Fibroblast of peridontal ligament (primary cell): Measurements from ENCODE around the gene UQCR10.
A peak's percentile ranks its signal among the peaks of the same experiment; 100 is the strongest.

ENCODE experiments used
- DNase-seq: peaks from one replicate; pipeline ENCODE4 v3.0.0-alpha.2; 2010; ENCODE audit errors: extremely low read depth

UQCR10 gene

DNA sequence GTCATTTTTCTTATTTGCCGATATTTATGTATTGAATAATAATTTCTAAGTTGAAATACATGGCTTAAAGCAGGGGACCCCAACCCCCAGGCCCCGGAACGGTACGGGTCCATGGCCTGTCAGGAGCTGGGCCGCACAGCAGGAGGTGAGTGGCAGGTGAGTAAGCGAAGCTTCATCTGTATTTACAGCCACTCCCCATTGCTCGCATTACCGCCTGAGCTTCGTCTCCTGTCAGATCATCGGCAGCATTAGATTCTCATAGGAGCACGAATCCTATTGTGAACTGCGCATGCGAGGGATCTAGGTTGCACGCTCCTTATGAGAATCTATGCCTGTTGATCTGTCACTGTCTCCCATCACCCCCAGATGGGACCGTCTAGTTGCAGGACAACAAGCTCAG lies 4.9 kb upstream of the UQCR10 start:
- no peak for DNase-seq

DNA sequence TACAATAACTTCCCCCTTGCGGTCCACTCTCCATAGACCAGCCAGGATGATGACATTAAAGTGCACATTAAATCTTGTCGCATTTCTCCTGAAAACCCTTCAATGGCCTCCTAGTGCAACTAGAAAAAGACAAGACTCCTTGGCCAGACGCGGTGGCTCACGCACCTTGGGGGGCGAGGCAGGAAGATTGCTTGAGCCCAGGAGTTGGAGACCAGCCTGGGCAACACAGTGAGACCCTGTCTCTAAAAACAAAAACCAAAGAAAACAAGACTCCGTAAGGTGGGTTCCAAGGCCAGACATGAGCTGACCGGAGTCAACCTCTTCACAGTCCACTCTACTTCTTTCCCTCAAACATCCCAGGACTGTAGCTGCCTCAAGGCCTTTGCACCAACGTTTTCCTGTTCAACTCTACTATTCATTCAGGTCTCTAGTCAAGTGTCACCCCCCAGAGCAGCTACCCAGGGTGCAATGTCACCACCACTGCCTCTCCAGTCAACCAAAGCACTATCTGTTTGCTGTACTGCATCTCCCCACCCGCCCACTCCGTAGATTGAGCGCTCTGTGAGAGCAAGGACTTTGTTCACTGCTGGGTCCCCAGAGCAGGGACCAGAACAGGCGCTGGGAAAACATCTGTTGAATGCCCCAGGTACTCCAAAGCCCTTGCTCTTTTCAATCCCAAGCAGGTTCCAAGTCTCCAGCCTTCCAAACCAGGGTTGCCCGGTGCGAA lies 1.1 kb upstream of the UQCR10 start:
- DNase-seq, result no peak

DNA sequence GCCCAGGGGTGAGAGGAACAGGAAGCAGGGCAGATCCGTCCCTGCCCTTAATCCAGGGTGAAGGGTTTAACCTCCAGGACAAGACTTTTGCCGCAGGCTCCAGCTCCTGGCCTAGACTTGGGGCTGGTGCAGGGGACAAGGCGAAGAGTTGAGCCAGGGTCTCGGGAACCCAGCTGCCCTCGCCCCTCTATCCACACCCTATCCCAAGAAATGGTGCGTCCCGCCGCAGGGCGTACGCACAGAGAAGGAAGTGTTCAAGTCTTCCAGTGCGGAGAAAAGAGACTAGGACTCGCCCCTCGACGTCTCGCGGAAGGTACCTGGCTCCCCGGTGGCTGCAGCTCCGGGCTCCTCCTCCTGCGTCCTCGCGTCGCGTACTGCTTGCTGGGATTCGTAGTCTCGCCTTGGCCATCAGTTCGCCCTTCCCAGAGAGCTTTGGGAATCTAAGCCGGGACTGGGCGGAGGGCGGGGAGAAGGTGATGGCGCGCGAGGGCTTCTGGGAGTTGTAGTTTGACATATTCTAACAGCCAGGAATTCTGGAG lies 468 bp upstream of the UQCR10 start, which contains the start of gene ZMAT5:
ZMAT5 (minus strand) TSS at position 376 of the 539 bp plus-strand sequence. CDS start 18,463 bp downstream, outside the sequence.
- DNase-seq, result peak; percentile 95

DNA sequence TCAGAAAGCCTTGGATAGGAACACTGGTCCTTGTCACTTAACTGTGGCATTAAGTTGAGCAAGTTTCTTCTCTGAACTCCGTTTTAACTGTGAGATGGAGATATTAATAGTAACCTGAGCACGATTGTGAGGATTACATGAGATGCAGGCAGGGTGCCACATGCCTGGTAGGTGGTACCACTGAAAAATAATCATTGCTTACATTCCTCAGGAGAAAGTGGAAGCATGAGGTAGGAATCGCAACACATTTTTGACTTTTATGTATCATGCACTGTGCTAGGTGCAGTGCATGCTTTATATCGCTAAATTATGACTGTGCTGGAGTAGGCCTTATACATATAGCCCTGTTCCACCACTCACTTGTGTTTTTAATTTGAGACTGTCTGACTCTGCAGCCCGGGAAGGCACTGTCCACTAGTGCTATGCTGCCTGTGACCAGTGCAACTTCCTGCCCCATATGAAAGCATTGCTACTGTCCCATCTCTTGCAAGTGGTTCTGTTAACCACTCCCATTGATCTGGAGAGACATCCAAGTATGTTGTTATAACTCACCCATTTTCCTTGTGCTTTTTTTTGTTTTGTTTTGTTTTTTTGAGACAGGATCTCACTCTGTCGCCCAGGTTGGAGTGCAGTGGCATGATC lies 1.0 kb downstream of the UQCR10 start:
- DNase-seq, result no peak

DNA sequence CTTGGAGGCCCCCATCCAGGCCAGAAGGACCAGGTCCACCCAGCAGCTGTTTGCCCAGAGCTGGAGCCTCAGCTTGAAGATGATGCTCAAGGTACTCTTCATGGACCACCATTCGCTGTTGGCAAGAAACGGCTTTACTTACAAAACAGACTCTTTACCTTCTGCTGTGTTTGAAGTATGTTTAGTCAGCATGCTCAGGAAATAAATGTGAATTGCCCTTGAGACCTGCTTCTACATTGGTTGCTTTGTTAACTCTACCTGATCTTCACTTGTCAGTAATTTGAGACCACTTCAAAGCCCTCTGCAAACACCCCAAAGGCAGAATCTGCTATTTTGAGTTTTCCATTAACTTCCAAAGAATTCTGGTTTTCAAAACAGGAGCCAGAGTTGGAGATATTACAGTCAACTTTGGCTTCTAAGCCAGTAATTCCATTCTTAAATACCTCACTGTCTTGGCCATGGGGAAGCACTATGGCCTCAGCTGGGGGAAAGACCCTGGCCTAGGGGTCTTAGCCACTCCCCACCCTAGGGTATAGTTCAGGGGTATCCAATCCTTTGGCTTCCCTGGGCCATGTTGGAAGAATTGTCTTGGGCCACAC lies 2.7 kb downstream of the UQCR10 start:
- no peak for DNase-seq

DNA sequence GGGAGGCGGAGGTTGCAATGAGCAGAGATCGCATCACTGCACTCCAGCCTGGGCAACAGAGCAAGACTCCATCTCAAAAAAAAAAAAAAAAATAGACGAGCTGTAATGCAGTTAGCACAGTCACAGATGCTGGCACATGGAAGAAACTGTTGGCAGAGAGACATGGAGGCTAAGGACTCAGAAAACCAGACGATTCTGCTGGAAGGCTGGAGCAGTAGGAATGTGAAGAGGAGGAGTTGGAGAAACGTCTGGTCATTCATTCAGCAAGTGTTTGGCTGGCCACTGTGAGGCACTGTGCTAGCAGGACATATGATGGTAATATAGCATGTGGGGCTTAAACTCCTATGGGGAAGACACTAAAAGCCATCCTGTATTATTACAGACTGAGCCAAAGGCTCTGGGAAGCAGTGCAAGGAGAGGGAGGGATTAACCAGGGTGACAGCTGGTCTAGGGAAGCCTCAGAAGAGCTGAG lies 5.0 kb downstream of the UQCR10 start:
- peak; percentile 89 for DNase-seq

DNA sequence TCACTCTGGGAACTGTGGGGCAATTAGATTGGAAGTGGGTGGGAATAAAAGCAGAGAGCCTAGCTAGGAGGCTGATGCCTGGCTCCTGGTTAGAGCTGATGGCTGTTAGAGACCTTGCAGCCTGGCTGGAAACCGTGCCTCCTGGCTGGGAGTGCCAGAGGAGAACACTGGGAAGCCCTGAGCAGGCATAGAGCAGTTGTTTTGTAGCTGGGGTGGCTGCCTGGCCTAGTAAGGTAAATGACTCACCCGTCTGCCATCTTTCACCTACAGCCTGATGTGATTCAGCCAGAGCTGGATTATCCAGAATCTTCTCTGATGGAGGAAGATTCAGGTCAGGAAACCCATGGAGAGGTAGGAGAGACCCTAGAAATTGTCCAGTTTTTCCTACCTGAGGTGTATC lies 6.1 kb downstream of the UQCR10 start:
- DNase-seq, result no peak

DNA sequence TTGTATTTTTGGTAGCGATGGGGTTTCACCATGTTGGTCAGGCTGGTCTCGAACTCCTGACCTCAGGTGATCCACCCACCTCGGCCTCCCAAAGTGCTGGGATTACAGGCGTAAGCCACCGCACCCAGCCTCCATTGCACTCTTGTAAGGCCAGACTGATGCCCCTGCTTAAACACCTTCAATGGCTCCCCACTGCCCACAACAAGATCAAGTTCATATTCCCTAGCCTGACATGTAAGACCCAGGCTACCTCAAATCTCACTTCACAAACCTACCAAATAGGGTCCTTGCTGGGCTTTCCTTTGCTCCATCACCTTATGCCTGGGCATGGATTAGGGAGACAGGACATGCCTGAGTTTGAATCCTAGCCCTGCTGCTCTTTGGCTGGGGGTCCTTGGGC lies 13.1 kb downstream of the UQCR10 start:
- no peak for DNase-seq

DNA sequence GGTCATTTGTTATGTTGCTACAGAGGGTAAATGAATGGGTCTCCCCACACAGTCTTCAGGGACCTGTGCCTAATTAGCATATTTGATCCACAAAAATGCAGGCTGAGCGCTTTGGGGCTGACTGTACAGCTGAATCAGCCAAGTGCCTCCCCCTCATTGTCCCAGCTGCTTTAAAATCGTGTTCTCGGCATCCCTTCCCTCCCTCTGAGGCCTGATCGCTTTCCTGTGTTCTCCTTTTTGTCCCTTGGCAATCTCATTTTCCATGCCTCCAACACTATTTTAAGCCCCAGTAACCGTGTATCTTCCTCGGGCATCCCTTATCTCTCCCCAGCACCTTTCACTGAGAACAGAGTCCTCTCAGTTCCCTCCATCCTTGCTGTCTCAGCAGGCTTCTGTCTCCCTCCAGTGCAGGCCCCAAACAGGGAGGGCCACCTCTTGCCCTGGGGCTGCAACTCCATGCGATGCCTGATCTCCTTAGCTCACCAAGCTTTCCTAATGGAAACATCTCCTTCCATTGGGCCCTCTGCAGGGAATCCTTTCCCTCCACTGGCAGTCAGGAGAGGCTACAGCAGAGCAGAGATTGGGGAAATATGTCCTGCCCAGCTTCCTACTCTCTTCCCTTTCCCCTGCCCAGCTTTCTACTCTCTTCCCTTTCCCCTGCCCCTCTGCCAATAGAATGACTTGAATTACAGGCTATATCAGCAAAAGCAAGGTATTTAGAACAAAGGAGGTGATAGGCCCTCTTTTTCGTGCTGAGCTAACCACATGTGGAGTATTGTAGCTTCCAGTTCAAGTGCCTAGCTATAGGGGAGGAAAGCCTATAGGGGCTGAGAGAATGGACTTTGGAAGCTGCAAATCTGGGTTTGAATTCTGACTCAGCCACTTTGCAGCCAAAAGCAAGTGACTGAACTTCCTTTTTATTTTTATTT lies 13.8 kb downstream of the UQCR10 start:
- peak; percentile 88 for DNase-seq

DNA sequence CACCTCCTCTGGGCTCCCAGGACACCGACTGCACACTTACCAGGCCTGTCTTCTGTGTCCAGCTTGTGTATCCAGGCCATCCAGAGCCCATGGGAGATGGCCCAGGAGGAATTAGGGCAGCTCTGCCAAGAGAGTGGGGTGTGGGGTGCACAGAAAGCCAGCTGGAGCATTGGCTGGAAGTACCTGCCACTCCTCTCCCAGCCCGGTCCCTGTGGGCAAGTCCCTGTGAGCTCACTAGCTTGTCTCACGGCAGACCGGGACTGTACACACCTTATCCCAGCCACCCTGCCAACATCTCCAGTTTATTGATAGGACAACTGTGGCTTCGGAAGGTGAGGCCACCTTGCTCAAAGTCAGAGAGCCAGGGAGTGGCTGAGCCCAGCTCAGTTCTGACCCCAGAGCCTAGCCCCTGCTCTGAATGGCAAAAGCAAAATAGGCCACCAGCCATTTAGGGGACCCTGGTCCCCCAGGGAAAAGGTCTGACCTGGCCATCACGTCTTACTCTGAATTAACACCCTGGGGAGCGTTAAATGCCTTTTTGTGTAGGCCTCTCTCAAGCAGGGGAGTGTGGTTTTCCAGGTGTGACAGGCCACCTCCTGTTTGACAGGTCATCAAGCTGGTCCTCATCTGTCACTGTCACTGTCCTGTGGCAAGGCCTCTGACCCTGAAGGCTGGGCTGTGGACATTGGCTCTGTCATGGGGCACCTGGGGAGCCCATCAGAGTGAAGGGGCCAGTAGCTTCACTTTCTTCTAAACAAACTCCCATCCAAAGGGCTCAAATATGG lies 15.1 kb downstream of the UQCR10 start:
- peak; percentile 39 for DNase-seq

DNA sequence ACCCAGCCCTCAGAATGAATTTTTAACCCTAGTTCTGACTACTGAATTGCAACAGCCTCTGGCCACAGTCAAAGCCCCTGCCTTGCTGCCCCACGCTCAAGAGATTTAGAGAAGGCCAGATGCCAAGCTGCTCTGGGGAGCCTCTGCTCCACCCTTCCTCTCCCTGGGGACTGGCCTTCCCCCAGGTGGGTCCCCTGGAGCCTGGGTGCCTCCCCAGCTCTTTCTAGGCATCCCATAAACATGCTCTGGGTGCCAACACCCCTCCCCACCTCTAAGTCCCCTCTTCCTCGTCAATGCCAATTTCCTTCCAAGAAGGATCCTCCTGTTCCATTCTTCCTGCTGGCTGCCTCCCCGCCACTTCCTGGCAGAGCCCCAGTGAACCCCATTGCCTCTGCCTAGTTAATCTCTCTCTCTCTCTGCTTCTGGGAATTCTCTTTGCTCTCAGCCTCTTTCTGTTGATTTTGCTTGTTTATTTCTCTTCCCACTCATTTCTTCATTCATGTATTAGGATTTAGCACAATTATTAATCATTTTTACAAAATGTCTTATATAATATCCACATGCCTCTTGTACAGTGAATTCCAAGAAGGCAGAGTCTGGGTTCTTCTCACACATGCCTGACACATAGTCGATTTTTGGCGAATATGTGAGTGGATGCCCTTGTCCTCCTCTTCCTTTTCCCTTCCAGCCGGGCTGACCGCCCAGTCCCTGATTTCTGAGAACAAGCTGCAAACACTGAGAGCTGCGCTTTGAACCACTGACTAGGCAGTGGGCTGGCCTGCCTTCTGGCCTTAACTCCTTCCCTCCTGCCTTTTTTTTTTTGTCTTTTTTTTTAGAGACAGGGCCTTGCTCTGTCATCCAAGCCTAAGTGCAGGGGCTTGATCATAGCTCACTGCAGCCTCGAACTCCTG lies 17.5 kb downstream of the UQCR10 start:
- peak; percentile 65 for DNase-seq

DNA sequence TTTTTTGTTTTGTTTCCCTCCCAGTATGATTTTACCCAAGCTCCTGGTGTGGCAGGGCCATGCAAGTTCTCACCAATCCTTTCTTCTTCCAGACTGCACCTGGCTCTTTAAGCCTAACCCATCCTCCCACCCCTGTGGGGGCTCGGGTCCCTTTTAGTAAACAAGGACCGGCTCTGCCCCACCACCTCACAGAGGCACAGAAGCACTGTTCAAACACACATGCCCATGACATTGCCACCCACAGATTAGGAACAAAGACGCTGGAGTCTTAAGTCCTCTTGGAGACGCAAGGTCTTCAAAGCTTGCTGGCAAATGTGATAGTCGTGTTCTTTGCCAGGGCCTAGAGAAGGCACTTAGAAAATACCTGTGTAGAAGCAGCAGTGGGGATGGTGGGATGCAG lies 18.9 kb downstream of the UQCR10 start:
- no peak for DNase-seq

DNA sequence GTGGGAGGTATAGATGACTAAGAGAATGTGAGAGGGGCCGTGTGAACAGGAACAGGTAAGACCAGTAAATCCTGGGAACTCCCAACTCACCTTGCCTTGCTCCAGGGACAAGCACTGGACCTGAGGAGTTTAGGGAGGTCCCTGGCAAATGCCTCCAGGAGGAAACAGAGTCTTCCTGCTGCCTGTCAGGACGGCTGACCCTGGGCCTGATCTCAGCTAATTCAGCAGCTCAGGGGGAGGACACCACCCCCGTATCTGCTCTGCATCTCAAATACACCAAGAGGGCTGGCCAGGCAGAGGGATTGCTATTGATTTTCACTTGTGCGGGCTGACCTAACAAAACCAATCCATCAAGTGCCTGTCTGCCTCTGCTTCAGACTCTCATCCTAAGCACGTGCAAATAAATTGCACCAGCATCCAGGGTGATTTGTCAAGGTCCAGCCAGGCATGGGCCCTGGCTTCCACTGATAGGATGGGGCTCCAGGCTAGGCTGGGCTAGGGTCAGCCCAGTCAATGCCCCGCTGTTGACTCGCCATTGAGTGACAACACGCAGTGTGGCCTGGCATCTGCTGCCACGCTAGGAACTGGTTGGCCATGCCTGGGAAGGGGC lies 20.3 kb downstream of the UQCR10 start:
- no peak for DNase-seq

DNA sequence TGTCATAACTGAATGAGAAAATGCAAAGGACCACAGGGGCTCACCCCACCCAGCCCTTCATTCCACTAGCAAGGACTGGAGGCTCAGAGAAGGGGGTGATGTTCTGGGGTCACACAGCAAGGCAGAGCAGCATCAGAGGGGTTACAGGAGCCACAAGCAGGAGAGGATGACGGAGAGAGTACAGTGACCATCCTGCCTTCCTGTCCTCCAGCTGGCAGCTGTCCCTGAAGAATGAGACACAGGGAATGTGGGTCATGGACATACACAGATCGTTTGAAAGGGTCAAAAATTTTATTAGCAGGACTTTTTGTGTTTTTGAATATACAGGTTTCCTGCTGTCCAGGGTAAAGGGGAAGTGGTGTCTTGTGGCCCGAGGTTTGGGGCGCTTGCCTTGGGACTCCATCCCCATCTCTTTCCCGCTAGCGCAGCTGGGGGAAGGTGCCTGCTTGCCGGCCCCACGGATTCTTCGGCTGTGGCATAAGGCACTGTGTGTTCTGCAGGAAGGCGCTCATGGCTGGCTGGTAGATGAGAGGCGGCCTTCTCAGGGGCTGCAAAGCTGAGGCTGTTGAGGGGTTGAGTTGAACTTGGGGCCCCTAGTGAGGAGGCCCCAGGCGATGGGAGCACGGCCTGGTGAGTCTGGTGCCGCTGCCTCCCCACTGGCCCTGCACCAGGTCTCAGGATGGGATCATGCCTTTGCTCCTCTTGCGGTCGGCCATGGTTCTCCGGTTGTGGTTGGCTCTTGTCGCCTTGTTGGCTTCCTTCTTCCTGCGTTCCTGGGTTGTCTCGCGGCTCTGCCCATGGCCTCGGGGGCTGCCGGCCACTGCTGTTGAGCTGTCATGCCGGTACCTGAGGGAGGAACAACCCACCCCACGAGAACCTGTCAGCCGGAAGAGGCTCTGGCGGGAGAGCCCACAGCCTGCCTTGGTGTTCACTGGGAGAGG lies 21.4 kb downstream of the UQCR10 start:
- no peak for DNase-seq

DNA sequence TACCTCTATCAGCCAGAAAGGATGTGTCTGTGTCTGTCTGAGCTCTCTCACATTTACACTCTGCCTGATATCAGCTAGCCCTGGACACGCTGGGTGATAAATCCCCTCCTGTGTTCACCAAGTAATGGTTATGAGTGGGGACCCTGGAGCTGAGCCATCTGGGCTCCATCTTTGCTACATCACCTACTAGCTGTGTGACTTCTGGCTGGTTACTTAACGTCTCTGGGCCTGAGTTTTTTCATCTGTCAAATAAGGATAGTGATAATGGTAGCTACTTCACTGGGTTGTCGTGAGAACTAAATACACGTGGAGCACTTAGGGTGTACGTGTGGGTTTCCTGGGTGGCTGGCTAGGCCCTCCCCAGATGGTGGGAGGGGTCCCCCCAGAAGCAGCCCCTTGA lies 22.9 kb downstream of the UQCR10 start:
- DNase-seq, result no peak

DNA sequence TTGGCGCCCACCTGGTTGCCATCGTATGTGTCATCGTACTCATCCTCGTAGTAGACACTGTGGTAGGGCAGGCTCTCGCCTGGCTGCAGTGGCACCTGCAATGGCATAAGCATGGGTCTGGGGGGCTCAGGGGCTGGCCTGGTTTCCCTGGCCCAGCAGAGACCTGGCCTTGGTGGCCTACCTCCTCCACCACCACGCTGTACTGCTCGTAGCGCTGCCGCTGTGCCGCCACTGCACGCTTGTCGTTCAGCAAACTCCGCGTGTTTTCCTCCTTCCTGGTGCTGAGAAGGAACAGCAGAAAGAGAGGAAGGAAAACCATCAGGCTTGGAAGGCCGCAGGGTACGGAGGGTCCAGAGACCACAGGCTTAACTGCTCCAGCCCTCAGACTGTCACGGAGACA lies 26.2 kb downstream of the UQCR10 start:
- DNase-seq, result no peak

DNA sequence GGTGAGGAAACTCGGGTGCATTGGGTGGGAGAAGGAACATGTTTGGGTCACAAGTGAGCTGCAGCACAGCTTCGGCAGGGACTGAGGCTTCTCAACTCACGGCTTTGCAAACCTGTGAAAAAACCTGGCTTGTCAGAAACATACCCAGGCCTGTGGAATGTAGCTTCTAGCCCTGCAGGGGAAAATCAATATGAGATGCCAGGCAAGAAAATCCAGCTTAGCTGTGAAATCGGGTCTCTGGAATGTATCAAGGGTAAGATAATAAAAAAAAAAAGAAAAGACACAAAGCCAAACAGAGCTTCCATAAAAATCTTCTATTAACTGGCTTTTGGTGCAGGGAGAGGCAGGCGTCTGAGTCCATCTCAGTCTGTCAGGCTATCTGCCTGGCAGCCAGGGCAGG lies 28.5 kb downstream of the UQCR10 start:
- DNase-seq, result no peak

DNA sequence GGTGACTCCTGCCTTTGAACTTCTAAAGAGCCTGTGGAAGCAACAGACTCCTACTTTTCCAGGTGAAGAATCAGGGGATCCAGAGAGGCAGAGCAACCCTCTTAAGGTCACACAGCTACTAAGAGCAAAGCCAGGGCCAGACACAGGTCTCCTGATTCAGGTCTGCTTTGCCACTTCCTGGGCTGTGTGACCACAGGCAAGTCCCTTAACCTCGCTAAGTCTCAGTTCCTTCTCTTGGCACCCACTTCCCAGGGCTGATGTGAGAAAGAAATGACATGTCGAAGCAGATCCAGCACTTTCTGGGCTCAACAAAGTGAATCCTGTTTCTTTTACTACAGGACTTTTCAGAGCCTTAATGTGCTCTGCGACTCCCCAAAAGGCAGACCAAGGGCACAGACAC lies 30.2 kb downstream of the UQCR10 start:
- no peak for DNase-seq
